GM12878 (cell line): ENCODE results near the gene RIPPLY1. TPM values are rescaled to one million over a fixed set of nuclear protein-coding genes. Genes with fewer than 3 reads are reported as not detected.

Experiments
- BCL3 ChIP-seq: IDR thresholded peaks from 2 replicates; pipeline ENCODE4 v1.6.1; 2011; ENCODE audit warnings: borderline replicate concordance, low read depth, mild to moderate bottlenecking, moderate library complexity, low read length; ENCODE audit not compliant: insufficient read depth, poor library complexity, severe bottlenecking
- BMI1 ChIP-seq: fragments of 450-650 bp; IDR thresholded peaks from 2 replicates; pipeline ENCODE4 v1.6.1; 2016; ENCODE audit warnings: mild to moderate bottlenecking, moderate library complexity, borderline replicate concordance
- CREM ChIP-seq: IDR thresholded peaks from 2 replicates; pipeline ENCODE4 v1.6.1; 2014; ENCODE audit warnings: antibody characterized with exemption, low read depth
- EGR1 ChIP-seq, 2 experiments: IDR thresholded peaks; 1 replicate in 1 of 2; 2 replicates in 1 of 2; pipeline ENCODE4 v1.6.1; 2011 to 2012; ENCODE audit warnings: low read depth in 2 of 2, low read length in 2 of 2, borderline replicate concordance in 1 of 2, mild to moderate bottlenecking in 1 of 2, moderate library complexity in 1 of 2
- JUNB ChIP-seq: IDR thresholded peaks from 2 replicates; pipeline ENCODE4 v1.6.1; 2016; ENCODE audit warnings: antibody characterized with exemption, mild to moderate bottlenecking
- RELB ChIP-seq: fragments of 450-650 bp; IDR thresholded peaks from 2 replicates; pipeline ENCODE4 v1.6.1; 2017; ENCODE audit warnings: low read depth, mild to moderate bottlenecking, moderate library complexity
- SIN3A ChIP-seq: IDR thresholded peaks from 2 replicates; pipeline ENCODE4 v1.6.1; 2012; ENCODE audit warnings: low read depth, low read length, improper control_type of control experiment
- ZBED1 ChIP-seq: IDR thresholded peaks from 2 replicates; pipeline ENCODE4 v1.6.1; 2016; ENCODE audit warnings: borderline replicate concordance
- ZNF622 ChIP-seq: fragments of 450-650 bp; IDR thresholded peaks from 2 replicates; pipeline ENCODE4 v1.6.1; 2017; ENCODE audit warnings: mild to moderate bottlenecking, inconsistent platforms
- polyA plus RNA-seq, 11 experiments: library from polyadenylated mRNA; depleted of rRNA in 4 of 11; unstranded in 6 of 11; stranded (reverse) in 5 of 11; fragments of >200 nt; fragmentation: Nextera tagmentation in 4 of 11; fragmentation: Illumina TruSeq in 1 of 11; extraction: Ambion mirVana in 4 of 11; extraction: Trizol in 1 of 11; gene quantifications; 1 replicate in 1 of 11; 2 replicates in 10 of 11; pipeline versions ENCODE4 v1.2.1 to v1.2.3, GENCODE V29; 2011 to 2016; ENCODE audit warnings: inconsistent platforms in 2 of 11, missing spikeins in 2 of 11, low read depth in 1 of 11
- total RNA-seq, 4 experiments: library from RNA; depleted of rRNA in 3 of 4; stranded (reverse); fragments of >200 nt in 3 of 4; fragmentation: Illumina TruSeq in 1 of 4; extraction: Trizol in 1 of 4; gene quantifications; 2 replicates each; pipeline versions ENCODE4 v1.2.1 to v1.2.3, GENCODE V29; 2013 to 2021
- TF ChIP-seq, protein P1 (sequence below): fragments of 450-650 bp; IDR thresholded peaks from 2 replicates; pipeline ENCODE4 v1.6.1; 2016; ENCODE audit warnings: mild to moderate bottlenecking

The RIPPLY1 gene
- total and polyA plus RNA-seq, 10 of the 15 experiments (the other 5 are each of a cell fraction or from before 2014, with no cell fraction given) = not detected

DNA sequence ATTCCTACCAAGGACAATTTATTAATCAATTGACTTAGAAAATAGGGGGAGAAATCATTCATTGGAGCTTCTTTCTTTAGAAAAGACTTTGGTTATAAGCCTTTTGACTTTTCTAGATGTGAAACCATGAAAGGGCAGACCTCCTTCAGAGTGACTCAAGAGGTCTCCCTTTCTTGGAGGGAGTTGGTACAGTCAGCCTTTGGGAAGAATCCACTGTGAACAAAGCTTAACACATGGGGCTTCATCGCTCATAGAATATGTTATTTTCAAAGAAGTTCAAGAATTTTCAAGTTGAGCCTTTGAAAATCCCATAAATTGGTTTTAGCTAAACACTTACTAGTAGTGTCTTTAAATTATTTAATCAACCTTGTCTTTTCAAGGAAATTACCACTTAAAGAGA lies 28.0 kb downstream of the RIPPLY1 start (continued):
- no peak for TF ChIP-seq RELB
- TF ChIP-seq JUNB = no peak
- TF ChIP-seq CREM = no peak
- TF ChIP-seq BMI1 = no peak
- no peak for TF ChIP-seq ZBED1
- TF ChIP-seq, protein P1, sequence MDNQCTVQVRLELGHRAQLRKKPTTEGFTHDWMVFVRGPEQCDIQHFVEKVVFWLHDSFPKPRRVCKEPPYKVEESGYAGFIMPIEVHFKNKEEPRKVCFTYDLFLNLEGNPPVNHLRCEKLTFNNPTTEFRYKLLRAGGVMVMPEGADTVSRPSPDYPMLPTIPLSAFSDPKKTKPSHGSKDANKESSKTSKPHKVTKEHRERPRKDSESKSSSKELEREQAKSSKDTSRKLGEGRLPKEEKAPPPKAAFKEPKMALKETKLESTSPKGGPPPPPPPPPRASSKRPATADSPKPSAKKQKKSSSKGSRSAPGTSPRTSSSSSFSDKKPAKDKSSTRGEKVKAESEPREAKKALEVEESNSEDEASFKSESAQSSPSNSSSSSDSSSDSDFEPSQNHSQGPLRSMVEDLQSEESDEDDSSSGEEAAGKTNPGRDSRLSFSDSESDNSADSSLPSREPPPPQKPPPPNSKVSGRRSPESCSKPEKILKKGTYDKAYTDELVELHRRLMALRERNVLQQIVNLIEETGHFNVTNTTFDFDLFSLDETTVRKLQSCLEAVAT = no peak
- no peak for TF ChIP-seq ZNF622
- TF ChIP-seq SIN3A = no peak
- TF ChIP-seq BCL3 = no peak
- TF ChIP-seq EGR1 (IDR thresholded peaks at IDR 0.05; ENCODE audit: borderline replicate concordance in 1 of 2, low read depth in 2 of 2, low read length in 2 of 2) = no peak
